Upper lobe of left lung (tissue), 6 donors: ENCODE data around the gene GRIK4. TPM values are rescaled to one million over a fixed set of nuclear protein-coding genes. Genes with fewer than 3 reads are reported as not detected.

Experiments
- ATAC-seq, 2 donors: fragments of 200-7000 bp; cut with Tn5 transposase; one replicate each; pipeline ENCODE4 v1.9.1; 2022; ENCODE audit warnings: mild to moderate bottlenecking in 2 of 2, moderate library complexity in 2 of 2; ENCODE audit not compliant: low FRiP score in 2 of 2
- DNase-seq, 2 donors: peaks; one replicate each; pipeline ENCODE4 v3.0.0-alpha.2; 2019 to 2020
- H3K27ac ChIP-seq, 4 donors: fragments of 200-600 bp; sonication (generic); one replicate each; pipeline ENCODE4 v1.5.1; 2016 to 2019
- H3K27me3 ChIP-seq, 4 donors: fragments of 200-600 bp; sonication (generic); one replicate each; pipeline ENCODE4 v1.5.1; 2017 to 2019
- H3K36me3 ChIP-seq, 4 donors: fragments of 200-600 bp; sonication (generic); one replicate each; pipeline ENCODE4 v1.5.1; 2016 to 2019
- H3K4me1 ChIP-seq, 4 donors: fragments of 200-600 bp; sonication (generic); one replicate each; pipeline ENCODE4 v1.5.1; 2018 to 2019
- H3K4me3 ChIP-seq, 4 donors: fragments of 200-600 bp; sonication (generic); one replicate each; pipeline ENCODE4 v1.5.1; 2017 to 2019; ENCODE audit warnings: mild to moderate bottlenecking in 2 of 4, moderate library complexity in 1 of 4
- H3K9me3 ChIP-seq, 4 donors: fragments of 200-600 bp; sonication (generic); one replicate each; pipeline ENCODE4 v1.5.1; 2018 to 2019
- EP300 ChIP-seq, 4 donors: sonication (generic); formaldehyde crosslinking; IDR thresholded peaks; one replicate each; pipeline ENCODE4 v1.5.1; 2017; ENCODE audit warnings: antibody characterized with exemption in 4 of 4, control low read depth in 2 of 4
- POLR2A ChIP-seq, 4 donors: fragments of 450-650 bp; IDR thresholded peaks; one replicate each; pipeline ENCODE4 v1.5.1; 2016 to 2017; ENCODE audit warnings: antibody characterized with exemption in 4 of 4, mild to moderate bottlenecking in 2 of 4
- POLR2AphosphoS5 ChIP-seq, 2 donors: sonication (generic); formaldehyde crosslinking; IDR thresholded peaks; one replicate each; pipeline ENCODE4 v1.5.1; 2017; ENCODE audit warnings: antibody characterized with exemption in 2 of 2
- WGBS, 2 donors: methylation state at CpG; one replicate each; pipeline ENCODE4 v1.1.5; 2017 to 2018; 5-methylcytosine and 5-hydroxymethylcytosine counted together
- total RNA-seq, 6 donors: library from RNA; depleted of rRNA in 4 of 6; stranded (reverse); fragments of >200 nt in 4 of 6; gene quantifications; one replicate each; pipeline versions ENCODE4 v1.1.0 to v1.2.1, GENCODE V29; 2016 to 2021
- TF ChIP-seq, protein P1 (sequence below), 6 experiments: fragments of 450-650 bp in 4 of 6; fragments of 200-600 bp in 2 of 6; sonication (generic) in 2 of 6; IDR thresholded peaks; one replicate each; pipeline ENCODE4 v1.5.1; 2016 to 2019; ENCODE audit warnings: antibody characterized with exemption in 6 of 6
- donor health status: DM: no; HTN: no; CAD: no; lungs with moderate emphysema.
- donor health status: DM: no; HTN: yes; CAD: no; lungs with severe emphysema.

GRIK4 gene
- total RNA-seq, 6 donors from 2014 or later = 0.30 to 8.4 (median 0.78) TPM

DNA sequence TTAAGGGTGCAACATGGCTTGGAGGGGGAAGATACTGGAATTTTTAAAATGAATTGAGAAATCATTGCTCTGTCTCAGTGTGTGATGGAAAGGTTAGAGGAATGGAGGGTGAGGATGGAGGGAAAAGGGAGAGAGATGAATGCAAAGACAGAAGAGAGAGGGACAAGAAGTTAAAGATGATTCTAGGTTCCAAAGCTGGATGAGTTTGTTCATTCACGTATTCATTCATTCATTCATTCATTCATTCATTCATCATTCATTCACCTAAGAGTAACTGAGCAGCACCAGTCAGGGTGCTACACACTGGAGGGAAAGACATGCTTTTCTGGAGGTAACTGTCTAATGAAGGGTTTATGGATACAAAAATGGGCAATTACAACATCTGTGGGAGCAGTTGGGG, 209.2 kb downstream of the GRIK4 start:
- TF ChIP-seq POLR2AphosphoS5 (IDR thresholded peaks at IDR 0.05) = no peak
- TF ChIP-seq, protein P1, sequence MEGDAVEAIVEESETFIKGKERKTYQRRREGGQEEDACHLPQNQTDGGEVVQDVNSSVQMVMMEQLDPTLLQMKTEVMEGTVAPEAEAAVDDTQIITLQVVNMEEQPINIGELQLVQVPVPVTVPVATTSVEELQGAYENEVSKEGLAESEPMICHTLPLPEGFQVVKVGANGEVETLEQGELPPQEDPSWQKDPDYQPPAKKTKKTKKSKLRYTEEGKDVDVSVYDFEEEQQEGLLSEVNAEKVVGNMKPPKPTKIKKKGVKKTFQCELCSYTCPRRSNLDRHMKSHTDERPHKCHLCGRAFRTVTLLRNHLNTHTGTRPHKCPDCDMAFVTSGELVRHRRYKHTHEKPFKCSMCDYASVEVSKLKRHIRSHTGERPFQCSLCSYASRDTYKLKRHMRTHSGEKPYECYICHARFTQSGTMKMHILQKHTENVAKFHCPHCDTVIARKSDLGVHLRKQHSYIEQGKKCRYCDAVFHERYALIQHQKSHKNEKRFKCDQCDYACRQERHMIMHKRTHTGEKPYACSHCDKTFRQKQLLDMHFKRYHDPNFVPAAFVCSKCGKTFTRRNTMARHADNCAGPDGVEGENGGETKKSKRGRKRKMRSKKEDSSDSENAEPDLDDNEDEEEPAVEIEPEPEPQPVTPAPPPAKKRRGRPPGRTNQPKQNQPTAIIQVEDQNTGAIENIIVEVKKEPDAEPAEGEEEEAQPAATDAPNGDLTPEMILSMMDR (IDR thresholded peaks at IDR 0.05) = no peak
- TF ChIP-seq EP300 (IDR thresholded peaks at IDR 0.05) = no peak
- no peak for TF ChIP-seq POLR2A (IDR thresholded peaks at IDR 0.05)
- no peaks in the 10 kb centered on the region for H3K36me3 ChIP-seq
- WGBS, 2 donors = 79 to 94% methylated on average over 1 of the region's 1 CpG
- ATAC-seq (no peak), DNase-seq (no peak)
- H3K4me1 ChIP-seq = no peaks in the 10 kb centered on the region
- H3K27ac ChIP-seq = no peak overlapping the region
- no peak overlapping the region for H3K4me3 ChIP-seq
- H3K9me3 ChIP-seq = no peaks in the 10 kb centered on the region
- H3K27me3 ChIP-seq = no peaks in the 10 kb centered on the region

DNA sequence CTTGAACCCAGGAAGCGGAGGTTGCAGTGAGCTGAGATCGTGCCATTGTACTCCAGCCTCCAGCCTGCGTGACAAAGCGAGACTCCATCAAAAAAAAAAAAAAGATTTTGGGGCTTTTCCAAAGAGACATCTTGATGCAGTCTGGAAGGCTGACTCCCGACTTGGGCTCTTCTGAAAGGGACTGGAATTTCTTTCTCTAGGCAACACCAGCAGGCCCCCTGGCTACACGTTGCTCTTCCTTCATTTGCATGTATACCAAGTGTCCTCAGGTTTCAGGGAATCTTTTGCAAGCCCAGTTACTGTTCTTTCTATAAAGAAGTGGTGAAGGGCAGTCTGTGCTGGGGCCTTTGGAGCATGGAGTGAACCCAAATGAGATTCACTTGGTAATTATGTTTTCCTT, 211.0 kb downstream of the GRIK4 start:
- Histone ChIP-seq H3K27ac (no peak overlapping the region), H3K27me3 (no peaks in the 10 kb centered on the region), H3K4me3 (no peak overlapping the region), H3K9me3 (peaks cover 0 to 7% (median 4%) of the 10 kb centered on the region in 4 donors), H3K36me3 (no peaks in the 10 kb centered on the region), H3K4me1 (no peaks in the 10 kb centered on the region)
- ATAC-seq (no peak), DNase-seq (no peak)
- TF ChIP-seq POLR2AphosphoS5 (IDR thresholded peaks at IDR 0.05) (no peak), EP300 (IDR thresholded peaks at IDR 0.05) (no peak)
- WGBS, 2 donors = 57 to 76% methylated on average over 6 of the region's 6 CpGs

DNA sequence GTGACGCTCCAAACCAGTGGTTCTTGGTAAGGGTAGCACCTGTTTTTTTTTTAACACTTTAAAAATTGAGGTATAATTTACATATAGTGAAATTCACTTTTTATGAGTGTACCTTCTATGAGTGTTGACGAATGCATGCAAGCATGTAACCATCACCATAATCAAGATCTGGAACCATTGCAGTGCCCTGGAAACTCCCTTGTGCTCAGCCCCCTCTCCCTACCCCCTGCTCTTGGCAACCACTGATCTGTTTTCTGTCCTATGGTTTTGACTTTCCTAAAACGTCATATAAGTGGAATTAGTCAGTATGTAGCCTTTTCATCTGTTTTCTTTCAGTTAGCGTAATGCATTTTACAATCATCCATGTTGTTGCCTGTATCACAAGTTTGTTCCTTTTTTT, 212.2 kb downstream of the GRIK4 start:
- Histone ChIP-seq H3K4me1 (no peaks in the 10 kb centered on the region), H3K9me3 (peaks cover 0 to 15% (median 8%) of the 10 kb centered on the region in 4 donors), H3K36me3 (no peaks in the 10 kb centered on the region), H3K27ac (no peak overlapping the region), H3K27me3 (no peaks in the 10 kb centered on the region), H3K4me3 (no peak overlapping the region)
- ATAC-seq = no peak
- no peak for DNase-seq
- 88 to 89% methylated on average over 4 of the region's 4 CpGs for WGBS, 2 donors
- TF ChIP-seq POLR2A (IDR thresholded peaks at IDR 0.05) (no peak), POLR2AphosphoS5 (IDR thresholded peaks at IDR 0.05) (no peak)
- TF ChIP-seq, protein P1 (IDR thresholded peaks at IDR 0.05) = no peak

DNA sequence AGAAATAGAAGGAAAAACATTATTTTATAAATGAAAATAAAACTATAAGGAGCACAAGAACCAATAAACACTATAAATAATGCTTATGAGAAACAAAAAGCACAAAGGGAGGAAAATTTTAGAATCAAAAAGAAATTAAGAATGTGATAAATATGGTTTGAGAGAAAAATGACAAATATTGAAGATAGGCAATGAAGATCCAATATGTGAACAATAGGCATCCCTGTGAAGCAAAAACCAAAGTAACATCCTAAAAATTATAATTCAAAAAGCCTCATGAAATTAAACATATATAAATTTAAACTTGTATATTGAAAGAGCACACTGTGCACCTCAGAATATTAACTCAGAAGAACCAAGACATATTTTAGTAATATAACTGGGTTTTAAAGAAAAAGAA, 216.2 kb downstream of the GRIK4 start:
- DNase-seq (no peak), ATAC-seq (no peak)
- H3K36me3 ChIP-seq = no peaks in the 10 kb centered on the region
- no peak overlapping the region for H3K4me3 ChIP-seq
- TF ChIP-seq POLR2AphosphoS5 (IDR thresholded peaks at IDR 0.05) = no peak
- TF ChIP-seq EP300 (IDR thresholded peaks at IDR 0.05) = no peak
- TF ChIP-seq, protein P1 (IDR thresholded peaks at IDR 0.05) = no peak
- no peak for TF ChIP-seq POLR2A (IDR thresholded peaks at IDR 0.05)
- no peak overlapping the region for H3K27ac ChIP-seq
- H3K4me1 ChIP-seq = no peaks in the 10 kb centered on the region
- H3K9me3 ChIP-seq = peaks cover 0 to 15% (median 8%) of the 10 kb centered on the region in 4 donors
- no peaks in the 10 kb centered on the region for H3K27me3 ChIP-seq

DNA sequence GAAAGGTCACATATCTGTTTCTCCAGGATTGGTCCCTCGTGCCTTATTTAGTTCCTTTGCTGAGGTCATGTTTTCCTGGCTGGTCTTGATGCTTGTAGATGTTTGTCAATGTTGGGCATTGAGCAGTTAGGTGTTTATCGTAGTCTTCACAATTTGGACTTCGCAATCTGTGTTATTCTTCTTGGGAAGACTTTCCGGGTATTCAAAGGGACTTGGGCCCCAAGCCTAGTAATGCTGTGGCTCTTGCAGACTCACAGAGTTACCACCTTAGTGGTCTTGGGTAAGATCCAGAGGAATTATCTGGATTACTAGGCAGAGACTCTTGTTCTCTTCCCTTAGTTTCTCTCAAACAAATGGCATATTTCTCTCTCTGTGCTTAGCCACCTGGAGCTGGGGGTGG, 223.5 kb downstream of the GRIK4 start:
- 63 to 67% methylated on average over 4 of the region's 4 CpGs for WGBS, 2 donors
- ATAC-seq = no peak
- no peaks in the 10 kb centered on the region for H3K9me3 ChIP-seq
- H3K27ac ChIP-seq = no peak overlapping the region
- H3K27me3 ChIP-seq = no peaks in the 10 kb centered on the region
- no peaks in the 10 kb centered on the region for H3K4me1 ChIP-seq
- TF ChIP-seq EP300 (IDR thresholded peaks at IDR 0.05) = no peak
- no peak for TF ChIP-seq POLR2AphosphoS5 (IDR thresholded peaks at IDR 0.05)
- no peak for TF ChIP-seq POLR2A (IDR thresholded peaks at IDR 0.05)
- TF ChIP-seq, protein P1 (IDR thresholded peaks at IDR 0.05) = no peak
- H3K4me3 ChIP-seq = no peak overlapping the region
- no peak for DNase-seq
- no peaks in the 10 kb centered on the region for H3K36me3 ChIP-seq
